Neural progenitor cell (in vitro differentiated cells): ENCODE measurements around the gene KDM6B. TPM values are rescaled to one million over a fixed set of nuclear protein-coding genes. Genes with fewer than 3 reads are reported as not detected.

Experiments used
- DNase-seq: peaks from one replicate; pipeline ENCODE4 v3.0.0-alpha.2; 2016; ENCODE audit warnings: low spot score
- H2AFZ ChIP-seq: fragments of 200-600 bp; sonication (generic); replicated peaks from 2 replicates; pipeline ENCODE4 v1.6.1; 2016; ENCODE audit warnings: antibody characterized with exemption
- H3F3A ChIP-seq: fragments of 200-600 bp; sonication (generic); 2 replicates; pipeline ENCODE4 v1.6.1; 2016; ENCODE audit warnings: antibody characterized with exemption, low read depth
- H3K27ac ChIP-seq: fragments of 200-600 bp; sonication (generic); 2 replicates; pipeline ENCODE4 v1.5.1; 2016; ENCODE audit warnings: mild to moderate bottlenecking
- H3K27me3 ChIP-seq: fragments of 200-600 bp; sonication (generic); 2 replicates; pipeline ENCODE4 v1.6.1; 2016; ENCODE audit warnings: mild to moderate bottlenecking, moderate library complexity
- H3K36me3 ChIP-seq: fragments of 200-600 bp; sonication (generic); 2 replicates; pipeline ENCODE4 v1.5.1; 2016
- H3K4me1 ChIP-seq: fragments of 200-600 bp; sonication (generic); 2 replicates; pipeline ENCODE4 v1.6.1; 2016; ENCODE audit warnings: mixed run types
- H3K4me2 ChIP-seq: fragments of 200-600 bp; sonication (generic); 2 replicates; pipeline ENCODE4 v1.6.1; 2016
- H3K4me3 ChIP-seq: fragments of 200-600 bp; sonication (generic); 2 replicates; pipeline ENCODE4 v1.5.1; 2016
- H3K79me2 ChIP-seq: fragments of 200-600 bp; sonication (generic); 2 replicates; pipeline ENCODE4 v1.6.1; 2016; ENCODE audit warnings: low read depth
- H3K9ac ChIP-seq: fragments of 200-600 bp; sonication (generic); 2 replicates; pipeline ENCODE4 v1.6.1; 2016
- H3K9me3 ChIP-seq: fragments of 200-600 bp; sonication (generic); 2 replicates; pipeline ENCODE4 v1.5.1; 2016; ENCODE audit warnings: low read depth
- H4K20me1 ChIP-seq: fragments of 200-600 bp; sonication (generic); 2 replicates; pipeline ENCODE4 v1.6.1; 2016; ENCODE audit warnings: low read depth
- H3K27ac Mint-ChIP-seq: 3 replicates; pipeline ENCODE4 v1.8.0; 2021; ENCODE audit warnings: mixed read lengths
- H3K27me3 Mint-ChIP-seq: 2 replicates; pipeline ENCODE4 v1.8.0; 2022; ENCODE audit warnings: low read depth, mild to moderate bottlenecking, inconsistent platforms, moderate library complexity, mixed read lengths; ENCODE audit not compliant: insufficient read depth
- H3K36me3 Mint-ChIP-seq: 3 replicates; pipeline ENCODE4 v1.8.0; 2021; ENCODE audit warnings: mixed read lengths
- H3K4me1 Mint-ChIP-seq: 3 replicates; pipeline ENCODE4 v1.8.0; 2021; ENCODE audit warnings: mixed read lengths
- H3K4me3 Mint-ChIP-seq: 3 replicates; pipeline ENCODE4 v1.8.0; 2021; ENCODE audit warnings: mild to moderate bottlenecking, moderate library complexity, mixed read lengths
- H3K9me3 Mint-ChIP-seq: 3 replicates; pipeline ENCODE4 v1.8.0; 2020; ENCODE audit warnings: mixed read lengths
- EZH2 ChIP-seq: fragments of 200-600 bp; sonication (generic); IDR thresholded peaks from 2 replicates; pipeline ENCODE4 v1.6.1; 2017; ENCODE audit warnings: antibody characterized with exemption, mild to moderate bottlenecking, moderate library complexity
- EZH2phosphoT487 ChIP-seq: fragments of 200-600 bp; sonication (generic); IDR thresholded peaks from 2 replicates; pipeline ENCODE4 v1.6.1; 2017; ENCODE audit warnings: antibody characterized with exemption
- total RNA-seq: library from RNA; depleted of rRNA; stranded (reverse); fragments of >200 nt; gene quantifications from 2 replicates; pipeline ENCODE4 v1.2.3, GENCODE V29; 2015; ENCODE audit warnings: low replicate concordance
- TF ChIP-seq, protein P1 (sequence below): fragments of 200-600 bp; sonication (generic); IDR thresholded peaks from 2 replicates; pipeline ENCODE4 v1.5.1; 2017; ENCODE audit warnings: antibody characterized with exemption, mild to moderate bottlenecking

The KDM6B gene
- total RNA-seq, 1 donor from 2014 or later, result 12.3 TPM

DNA sequence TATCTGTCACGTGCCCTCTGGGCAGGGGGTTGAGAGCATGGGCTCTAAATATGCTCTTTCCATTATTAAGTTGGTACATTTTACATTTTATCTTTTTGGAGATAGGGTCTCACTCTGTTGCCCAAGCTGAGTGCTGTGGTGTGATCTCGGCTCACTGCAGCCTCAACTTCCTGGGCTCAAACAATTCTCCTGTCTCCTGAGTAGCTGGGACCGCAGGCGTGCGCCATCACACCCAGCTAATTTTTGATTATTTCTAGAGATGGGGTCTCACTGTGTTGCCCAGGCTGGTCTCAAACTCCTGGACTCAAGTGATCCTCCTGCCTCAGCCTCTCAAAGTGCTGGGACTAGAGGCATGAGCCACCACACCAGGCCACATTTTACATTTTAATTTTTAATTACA lies 43.9 kb upstream of the KDM6B start:
- no peaks in the 10 kb centered on the region for H3K36me3 ChIP-seq
- no peaks in the 10 kb centered on the region for H3K27me3 ChIP-seq
- Mint-ChIP-seq H3K9me3 (no peaks in the 10 kb centered on the region), H3K4me3 (no peak overlapping the region), H3K27ac (no peak overlapping the region), H3K36me3 (no peaks in the 10 kb centered on the region), H3K4me1 (peaks cover 2% of the 10 kb centered on the region), H3K27me3 (peaks cover 5% of the 10 kb centered on the region)
- no peaks in the 10 kb centered on the region for H4K20me1 ChIP-seq
- H3F3A ChIP-seq, result no peaks in the 10 kb centered on the region
- DNase-seq, result no peak
- H3K9me3 ChIP-seq, result no peaks in the 10 kb centered on the region
- no peak overlapping the region for H2AFZ ChIP-seq
- no peak overlapping the region for H3K4me3 ChIP-seq
- no peaks in the 10 kb centered on the region for H3K79me2 ChIP-seq
- TF ChIP-seq EZH2phosphoT487 (no peak), EZH2 (no peak)
- TF ChIP-seq, protein P1, sequence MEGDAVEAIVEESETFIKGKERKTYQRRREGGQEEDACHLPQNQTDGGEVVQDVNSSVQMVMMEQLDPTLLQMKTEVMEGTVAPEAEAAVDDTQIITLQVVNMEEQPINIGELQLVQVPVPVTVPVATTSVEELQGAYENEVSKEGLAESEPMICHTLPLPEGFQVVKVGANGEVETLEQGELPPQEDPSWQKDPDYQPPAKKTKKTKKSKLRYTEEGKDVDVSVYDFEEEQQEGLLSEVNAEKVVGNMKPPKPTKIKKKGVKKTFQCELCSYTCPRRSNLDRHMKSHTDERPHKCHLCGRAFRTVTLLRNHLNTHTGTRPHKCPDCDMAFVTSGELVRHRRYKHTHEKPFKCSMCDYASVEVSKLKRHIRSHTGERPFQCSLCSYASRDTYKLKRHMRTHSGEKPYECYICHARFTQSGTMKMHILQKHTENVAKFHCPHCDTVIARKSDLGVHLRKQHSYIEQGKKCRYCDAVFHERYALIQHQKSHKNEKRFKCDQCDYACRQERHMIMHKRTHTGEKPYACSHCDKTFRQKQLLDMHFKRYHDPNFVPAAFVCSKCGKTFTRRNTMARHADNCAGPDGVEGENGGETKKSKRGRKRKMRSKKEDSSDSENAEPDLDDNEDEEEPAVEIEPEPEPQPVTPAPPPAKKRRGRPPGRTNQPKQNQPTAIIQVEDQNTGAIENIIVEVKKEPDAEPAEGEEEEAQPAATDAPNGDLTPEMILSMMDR, result no peak
- peaks cover 6% of the 10 kb centered on the region for H3K4me1 ChIP-seq
- H3K27ac ChIP-seq, result no peak overlapping the region
- no peak overlapping the region for H3K9ac ChIP-seq
- H3K4me2 ChIP-seq, result no peak overlapping the region

DNA sequence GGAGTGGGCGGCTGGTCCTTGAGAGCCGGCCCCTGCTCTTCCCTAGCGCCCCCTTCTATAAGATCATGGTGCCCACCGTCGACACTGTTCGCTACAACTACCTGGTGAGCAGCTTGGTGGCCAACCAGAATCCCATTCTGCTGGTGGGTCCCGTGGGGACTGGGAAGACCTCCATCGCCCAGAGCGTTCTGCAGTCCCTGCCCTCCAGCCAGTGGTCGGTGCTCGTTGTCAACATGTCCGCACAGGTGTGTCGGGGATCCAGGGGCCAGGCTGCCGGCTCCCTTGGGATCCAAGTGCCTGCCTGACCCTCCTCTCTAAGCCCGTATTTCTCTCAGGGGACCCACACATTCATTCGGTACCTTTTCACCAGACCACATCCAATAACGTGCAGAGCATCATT lies 41.4 kb upstream of the KDM6B start:
- H3F3A ChIP-seq, result no peaks in the 10 kb centered on the region
- Mint-ChIP-seq H3K4me3 (no peak overlapping the region), H3K36me3 (no peaks in the 10 kb centered on the region), H3K27me3 (peaks cover 6% of the 10 kb centered on the region), H3K9me3 (no peaks in the 10 kb centered on the region), H3K4me1 (peaks cover 2% of the 10 kb centered on the region), H3K27ac (no peak overlapping the region)
- H4K20me1 ChIP-seq, result no peaks in the 10 kb centered on the region
- H3K4me3 ChIP-seq, result no peak overlapping the region
- peaks cover 6% of the 10 kb centered on the region for H3K4me1 ChIP-seq
- no peak overlapping the region for H3K9ac ChIP-seq
- no peak overlapping the region for H3K4me2 ChIP-seq
- H3K79me2 ChIP-seq, result no peaks in the 10 kb centered on the region
- TF ChIP-seq EZH2phosphoT487, result no peak
- no peak for TF ChIP-seq EZH2
- TF ChIP-seq, protein P1, result no peak
- no peak overlapping the region for H2AFZ ChIP-seq
- no peaks in the 10 kb centered on the region for H3K9me3 ChIP-seq
- no peaks in the 10 kb centered on the region for H3K27me3 ChIP-seq
- no peaks in the 10 kb centered on the region for H3K36me3 ChIP-seq
- no peak overlapping the region for H3K27ac ChIP-seq
- DNase-seq, result no peak

DNA sequence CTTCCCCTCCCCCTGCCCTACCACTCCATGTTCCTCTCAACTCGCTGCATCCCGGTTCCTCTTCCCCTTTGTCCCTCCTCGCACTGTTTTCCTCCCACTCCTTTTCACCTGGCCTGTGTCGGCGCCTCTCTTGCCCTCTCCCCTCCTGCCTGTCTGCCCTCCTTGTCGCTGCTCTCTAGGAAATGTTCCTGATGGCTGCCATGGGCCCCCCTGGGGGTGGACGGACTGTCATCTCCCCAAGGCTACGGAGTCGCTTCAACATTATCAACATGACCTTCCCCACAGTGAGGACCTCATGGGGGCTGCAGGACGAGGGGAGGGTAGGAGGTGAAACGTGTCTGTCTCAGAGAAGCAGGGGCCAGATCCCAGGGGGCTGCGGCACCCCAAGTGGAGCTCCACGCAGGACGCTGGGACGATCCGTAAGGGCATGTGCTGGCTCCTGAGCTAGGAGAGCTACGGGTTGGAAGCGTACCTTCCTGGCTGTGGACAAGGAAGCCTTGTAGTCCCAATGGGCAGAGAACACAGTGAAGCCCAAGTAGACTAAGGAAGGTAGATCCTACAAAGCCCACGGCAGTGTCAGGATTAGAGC lies 39.8 kb upstream of the KDM6B start:
- Histone ChIP-seq H3K4me2 (no peak overlapping the region), H3K27ac (no peak overlapping the region), H3K4me3 (no peak overlapping the region), H3K9ac (no peak overlapping the region), H3F3A (no peaks in the 10 kb centered on the region), H2AFZ (peak overlapping the region; percentile 96), H3K79me2 (no peaks in the 10 kb centered on the region), H3K4me1 (peaks cover 6% of the 10 kb centered on the region), H3K9me3 (no peaks in the 10 kb centered on the region), H3K27me3 (no peaks in the 10 kb centered on the region), H4K20me1 (no peaks in the 10 kb centered on the region), H3K36me3 (no peaks in the 10 kb centered on the region)
- peaks cover 6% of the 10 kb centered on the region for H3K27me3 Mint-ChIP-seq
- H3K4me3 Mint-ChIP-seq, result no peak overlapping the region
- no peaks in the 10 kb centered on the region for H3K36me3 Mint-ChIP-seq
- DNase-seq, result no peak
- H3K4me1 Mint-ChIP-seq, result peaks cover 1% of the 10 kb centered on the region
- TF ChIP-seq EZH2phosphoT487 (no peak), EZH2 (no peak)
- TF ChIP-seq, protein P1, result no peak
- peak overlapping the region; percentile 65 for H3K27ac Mint-ChIP-seq
- no peaks in the 10 kb centered on the region for H3K9me3 Mint-ChIP-seq
